H1 (cell line): Measurements from ENCODE around the gene BRD1. TPM values are rescaled to one million over a fixed set of nuclear protein-coding genes. Genes with fewer than 3 reads are reported as not detected.

Experiments used
- ATF2 ChIP-seq: IDR thresholded peaks from 2 replicates; pipeline ENCODE4 v1.6.1; 2012; ENCODE audit warnings: low read length, inconsistent platforms
- BACH1 ChIP-seq: IDR thresholded peaks from 2 replicates; pipeline ENCODE4 v1.6.1; 2012; ENCODE audit warnings: low read length, improper control_type of control experiment
- GTF2F1 ChIP-seq: IDR thresholded peaks from 2 replicates; pipeline ENCODE4 v1.6.1; 2012; ENCODE audit warnings: low read depth, low read length, improper control_type of control experiment, borderline replicate concordance
- NANOG ChIP-seq: IDR thresholded peaks from 2 replicates; pipeline ENCODE4 v1.6.1; 2011; ENCODE audit warnings: low read length, low read depth, mild to moderate bottlenecking, inconsistent platforms; ENCODE audit not compliant: insufficient read depth, poor library complexity, severe bottlenecking
- SRF ChIP-seq: IDR thresholded peaks from 2 replicates; pipeline ENCODE4 v1.6.1; 2011; ENCODE audit warnings: mild to moderate bottlenecking, low read depth, low read length, moderate library complexity
- polyA plus RNA-seq, 7 experiments: library from polyadenylated mRNA; depleted of rRNA in 3 of 7; stranded (reverse) in 5 of 7; unstranded in 2 of 7; fragments of >200 nt in 5 of 7; fragments of 200-250 nt in 2 of 7; gene quantifications; 1 replicate in 5 of 7; 2 replicates in 1 of 7; 4 replicates in 1 of 7; pipeline versions ENCODE4 v1.2.1 to v1.2.3, GENCODE V29; 2011 to 2013; ENCODE audit warnings: missing spikeins in 2 of 7, mixed read lengths in 2 of 7
- total RNA-seq: library from RNA; stranded (reverse); fragmentation: NEBNext Ultra II Directional; extraction: Animal tissue kit (Norgen Biotek cat#: 25700); gene quantifications from 2 replicates; pipeline ENCODE4 v1.2.1, GENCODE V29; 2021

The BRD1 gene
- total and polyA plus RNA-seq, 2 of the 8 experiments (the other 6 are each of a cell fraction or from before 2014, with no cell fraction given), result 6.8 to 34.0 TPM

DNA sequence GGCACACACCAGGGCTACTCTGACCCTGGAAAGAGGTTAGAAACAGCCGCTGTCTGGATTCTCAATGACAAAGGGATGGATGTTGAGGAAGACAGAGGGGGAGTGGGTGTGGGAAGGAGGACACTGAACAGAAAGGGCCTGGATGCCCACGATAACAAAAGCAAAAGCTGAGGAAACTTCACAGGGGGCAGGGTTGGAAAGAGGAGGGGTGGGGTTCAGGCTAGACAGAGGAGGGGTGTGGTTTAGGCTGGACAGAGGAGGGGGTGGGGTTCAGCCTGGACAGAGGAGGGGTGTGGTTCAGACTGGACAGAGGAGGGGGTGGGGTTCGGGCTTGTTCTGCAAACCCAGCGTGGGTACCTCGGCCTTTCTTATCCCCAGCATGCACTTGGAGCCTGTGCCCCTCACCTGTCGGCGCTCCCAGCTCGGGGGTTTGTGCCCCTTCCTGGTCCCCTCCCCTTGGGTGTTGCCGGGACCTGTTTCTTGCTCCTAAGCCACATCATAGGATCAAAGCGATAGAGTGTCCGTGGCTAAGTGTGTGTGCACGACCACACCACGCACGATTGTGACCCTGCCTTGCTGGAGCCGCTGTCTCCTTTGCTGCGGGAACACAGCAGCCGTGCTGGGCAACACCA, 75.6 kb downstream of the BRD1 start (continued):
- no peak for TF ChIP-seq SRF
- TF ChIP-seq NANOG, result no peak
- no peak for TF ChIP-seq BACH1
- TF ChIP-seq ATF2, result no peak
- TF ChIP-seq GTF2F1, result no peak
